Measurements from ENCODE around the gene ZNF804A.
"Not testable (repeated sequence)": the region's sequence is repeated elsewhere in the genome, so short reads cannot be mapped to it uniquely, and the experiment has no call there.

Gene ZNF804A

GRCh38 chr2:184824597-184824996, 226.3 kb downstream of the ZNF804A start:
- no peak for DNase-seq (ENCODE audit: low read depth in 2 of 2)

- no peak for DNase-seq (ENCODE audit: low read depth in 2 of 2)
Measured at GRCh38 chr2:184830531-184830930, 232.2 kb downstream of the ZNF804A start.

- no peak for DNase-seq (ENCODE audit: low read depth in 2 of 2)
Measured at GRCh38 chr2:184834699-184835397, 236.5 kb downstream of the ZNF804A start.

GRCh38 chr2:184835398-184835715, 237.0 kb downstream of the ZNF804A start:
- no peak for DNase-seq (ENCODE audit: low read depth in 2 of 2)

- no peak for DNase-seq (ENCODE audit: low read depth in 2 of 2)
Measured at GRCh38 chr2:184847331-184847730, 249.0 kb downstream of the ZNF804A start.

GRCh38 chr2:184849516-184849915, 251.2 kb downstream of the ZNF804A start:
- no peak for DNase-seq (ENCODE audit: low read depth in 2 of 2)

- no peak for DNase-seq (ENCODE audit: low read depth in 2 of 2)
Measured at GRCh38 chr2:184851576-184851975, 253.2 kb downstream of the ZNF804A start.

- no peak for DNase-seq (ENCODE audit: low read depth in 2 of 2)
Measured at GRCh38 chr2:184859187-184859586, 260.9 kb downstream of the ZNF804A start.

GRCh38 chr2:184860744-184861143, 262.4 kb downstream of the ZNF804A start:
- no peak for DNase-seq (ENCODE audit: low read depth in 2 of 2)

- DNase-seq (ENCODE audit: low read depth in 2 of 2): no peak
Measured at GRCh38 chr2:184875212-184875611, 276.9 kb downstream of the ZNF804A start.

- DNase-seq (ENCODE audit: low read depth in 2 of 2): no peak
Measured at GRCh38 chr2:184875911-184876310, 277.6 kb downstream of the ZNF804A start.

- no peak for DNase-seq (ENCODE audit: low read depth in 2 of 2)
Measured at GRCh38 chr2:184877909-184878308, 279.6 kb downstream of the ZNF804A start.

- no peak for DNase-seq (ENCODE audit: low read depth in 2 of 2)
Measured at GRCh38 chr2:184879671-184880070, 281.3 kb downstream of the ZNF804A start.

GRCh38 chr2:184886585-184886984, 288.3 kb downstream of the ZNF804A start:
- not testable (repeated sequence) for DNase-seq (ENCODE audit: low read depth in 2 of 2)

GRCh38 chr2:184890311-184890710, 292.0 kb downstream of the ZNF804A start:
- no peak for DNase-seq (ENCODE audit: low read depth in 2 of 2)

- DNase-seq (ENCODE audit: low read depth in 2 of 2): no peak
Measured at GRCh38 chr2:184904991-184905390, 306.7 kb downstream of the ZNF804A start.

GRCh38 chr2:184906160-184906559, 307.8 kb downstream of the ZNF804A start:
- DNase-seq (ENCODE audit: low read depth in 2 of 2): no peak

- DNase-seq (ENCODE audit: low read depth in 2 of 2): no peak
Measured at GRCh38 chr2:184906709-184907108, 308.4 kb downstream of the ZNF804A start.

- DNase-seq (ENCODE audit: low read depth in 2 of 2): no peak
Measured at GRCh38 chr2:184908966-184909365, 310.6 kb downstream of the ZNF804A start.

- no peak for DNase-seq (ENCODE audit: low read depth in 2 of 2)
Measured at GRCh38 chr2:184920451-184920965, 322.2 kb downstream of the ZNF804A start.

GRCh38 chr2:184921676-184922075, 323.3 kb downstream of the ZNF804A start:
- no peak for DNase-seq (ENCODE audit: low read depth in 2 of 2)

GRCh38 chr2:184923751-184924150, 325.4 kb downstream of the ZNF804A start:
- no peak for DNase-seq (ENCODE audit: low read depth in 2 of 2)

- no peak for DNase-seq (ENCODE audit: low read depth in 2 of 2)
Measured at GRCh38 chr2:184927040-184927439, 328.7 kb downstream of the ZNF804A start.

GRCh38 chr2:184936761-184937160, 338.4 kb downstream of the ZNF804A start:
- no peak for DNase-seq (ENCODE audit: low read depth in 2 of 2)

Data from activated CD4-positive, alpha-beta T cell treated with anti-CD3 and anti-CD28 coated beads for 24 hours (primary cell).